ENCODE measurements around the gene PLA2G4F.

- no peak for TF ChIP-seq CTCF (IDR thresholded peaks at IDR 0.05; ENCODE audit: borderline replicate concordance, extremely low read depth, low read length, poor library complexity, severe bottlenecking)
- no peak for TF ChIP-seq EZH2 (IDR thresholded peaks at IDR 0.05; ENCODE audit: borderline replicate concordance, low read depth, low read length, severe bottlenecking)
Observed at GRCh38 chr15:42146551-42147430, 9.6 kb downstream of the PLA2G4F start.

All from DND-41 (cell line).